ENCODE data around the gene MB21D2. TPM values are rescaled to one million over a fixed set of nuclear protein-coding genes. Genes with fewer than 3 reads are reported as not detected.

Gene MB21D2
- total and polyA plus RNA-seq, 9 donors = 4.5 to 13.9 (median 6.0) TPM

DNA sequence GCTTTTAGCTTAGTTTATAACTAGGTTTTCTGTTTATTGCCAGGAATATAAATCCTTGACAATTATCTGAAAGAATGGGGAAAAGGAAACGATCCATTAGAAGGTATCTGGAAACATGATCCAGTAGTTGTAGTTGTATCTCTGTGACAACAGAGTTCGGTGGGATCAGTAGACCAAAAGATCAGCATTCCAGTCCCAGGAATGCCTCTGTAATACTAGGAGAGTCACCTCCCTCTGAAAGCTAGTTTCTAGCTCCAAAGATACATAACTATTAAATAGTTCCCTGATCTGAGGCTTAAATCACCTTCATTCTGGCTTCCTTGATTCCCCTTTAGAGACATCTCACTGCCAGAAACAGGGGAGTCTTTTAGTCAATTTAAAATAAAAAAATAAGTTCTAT lies 34.1 kb downstream of the MB21D2 start:
- H3K27ac ChIP-seq = no peak overlapping the region
- TF ChIP-seq, protein P1, sequence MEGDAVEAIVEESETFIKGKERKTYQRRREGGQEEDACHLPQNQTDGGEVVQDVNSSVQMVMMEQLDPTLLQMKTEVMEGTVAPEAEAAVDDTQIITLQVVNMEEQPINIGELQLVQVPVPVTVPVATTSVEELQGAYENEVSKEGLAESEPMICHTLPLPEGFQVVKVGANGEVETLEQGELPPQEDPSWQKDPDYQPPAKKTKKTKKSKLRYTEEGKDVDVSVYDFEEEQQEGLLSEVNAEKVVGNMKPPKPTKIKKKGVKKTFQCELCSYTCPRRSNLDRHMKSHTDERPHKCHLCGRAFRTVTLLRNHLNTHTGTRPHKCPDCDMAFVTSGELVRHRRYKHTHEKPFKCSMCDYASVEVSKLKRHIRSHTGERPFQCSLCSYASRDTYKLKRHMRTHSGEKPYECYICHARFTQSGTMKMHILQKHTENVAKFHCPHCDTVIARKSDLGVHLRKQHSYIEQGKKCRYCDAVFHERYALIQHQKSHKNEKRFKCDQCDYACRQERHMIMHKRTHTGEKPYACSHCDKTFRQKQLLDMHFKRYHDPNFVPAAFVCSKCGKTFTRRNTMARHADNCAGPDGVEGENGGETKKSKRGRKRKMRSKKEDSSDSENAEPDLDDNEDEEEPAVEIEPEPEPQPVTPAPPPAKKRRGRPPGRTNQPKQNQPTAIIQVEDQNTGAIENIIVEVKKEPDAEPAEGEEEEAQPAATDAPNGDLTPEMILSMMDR (IDR thresholded peaks at IDR 0.05) = no peak
- TF ChIP-seq POLR2A (IDR thresholded peaks at IDR 0.05) (no peak), EP300 (IDR thresholded peaks at IDR 0.05) (no peak)
- no peak for DNase-seq
- H3K36me3 ChIP-seq = no peaks in the 10 kb centered on the region
- peaks cover 6% of the 10 kb centered on the region for H3K4me1 ChIP-seq (ENCODE audit: insufficient read depth)
- intact Hi-C loops (cut with DNase I) = no loop called here
- 62 to 72% (median 64%) methylated on average over 2 of the region's 2 CpGs for WGBS, 3 donors
- no peak overlapping the region for H3K4me3 ChIP-seq
- no peaks in the 10 kb centered on the region for H3K27me3 ChIP-seq
- H3K9me3 ChIP-seq = no peaks in the 10 kb centered on the region

DNA sequence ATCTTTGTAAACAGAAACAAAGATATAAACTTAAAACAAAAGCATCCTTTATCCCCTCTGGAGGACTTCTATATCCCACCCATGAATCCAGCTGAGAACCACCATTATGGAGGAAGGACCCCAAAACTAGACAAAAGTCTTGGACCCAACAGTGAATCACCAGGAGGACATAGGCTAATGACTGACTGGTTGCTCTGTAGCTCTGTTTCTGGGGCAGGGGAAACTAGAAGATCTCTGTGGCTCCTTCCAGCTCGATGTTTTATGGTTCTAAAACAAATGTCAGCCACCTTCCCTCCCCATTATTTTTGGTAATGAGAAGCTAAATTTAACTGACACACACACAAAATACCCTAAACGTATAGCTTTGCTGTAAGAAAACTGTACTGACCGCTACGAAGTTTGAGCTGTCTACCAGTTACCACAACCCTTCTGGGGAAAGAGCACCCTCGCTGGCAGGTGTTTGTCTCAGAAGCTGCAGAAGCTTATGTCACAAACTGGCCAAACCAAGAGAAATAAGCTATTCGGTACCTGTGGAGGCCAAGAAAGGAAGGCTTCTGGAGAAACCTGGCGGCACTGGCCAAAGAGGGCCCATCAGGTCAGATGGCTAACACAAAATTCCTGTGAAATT lies 36.4 kb downstream of the MB21D2 start:
- no peak overlapping the region for H3K27ac ChIP-seq
- no peak for DNase-seq
- 78 to 91% (median 91%) methylated on average over 7 of the region's 7 CpGs for WGBS, 3 donors
- H3K36me3 ChIP-seq = no peaks in the 10 kb centered on the region
- TF ChIP-seq EP300 (IDR thresholded peaks at IDR 0.05) = no peak
- no peaks in the 10 kb centered on the region for H3K27me3 ChIP-seq
- no peak overlapping the region for H3K4me3 ChIP-seq
- peaks cover 6% of the 10 kb centered on the region for H3K4me1 ChIP-seq (ENCODE audit: insufficient read depth)
- H3K9me3 ChIP-seq = no peaks in the 10 kb centered on the region
- intact Hi-C loops (cut with DNase I) = no loop called here

- H3K27ac ChIP-seq = no peak overlapping the region
- intact Hi-C loops (cut with DNase I) = no loop called here
- WGBS, 3 donors = 78 to 84% (median 79%) methylated on average over 6 of the region's 6 CpGs
These were observed 37.3 kb downstream of the MB21D2 start for GRCh38 chr3:192880313-192880712.

DNA sequence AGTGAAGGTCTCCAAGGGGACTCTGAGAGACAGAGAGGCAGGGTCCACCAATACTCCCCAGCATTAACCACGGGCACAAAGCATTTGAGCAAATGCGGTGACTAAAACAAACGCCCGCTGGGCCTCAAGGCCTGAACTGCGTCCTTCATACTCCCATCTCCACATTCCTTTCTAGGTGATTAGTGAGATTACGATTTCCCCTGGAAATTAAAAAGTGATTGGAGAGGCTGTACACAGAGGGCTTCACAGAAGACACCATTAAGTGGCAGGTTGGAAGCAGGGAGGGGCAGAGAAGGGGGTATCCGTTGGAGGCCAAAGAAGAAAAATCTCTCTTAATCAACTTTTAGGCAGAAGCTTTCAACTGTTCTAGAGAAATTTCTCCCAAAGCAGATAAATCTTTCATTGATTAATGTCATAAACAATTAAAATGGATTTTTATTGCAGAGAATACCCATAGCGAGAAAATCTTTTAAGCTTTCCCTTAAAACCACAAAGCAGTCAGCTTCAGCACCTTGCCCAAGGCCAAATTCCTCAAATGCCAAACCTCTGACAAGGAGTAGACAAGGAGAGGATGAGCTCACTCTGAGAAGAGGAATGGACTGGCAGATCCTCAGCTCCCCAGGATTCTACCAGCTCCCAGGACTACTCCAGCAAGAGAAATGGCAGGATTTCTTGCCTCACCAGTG lies 38.2 kb downstream of the MB21D2 start:
- Histone ChIP-seq H3K27me3 (no peaks in the 10 kb centered on the region), H3K36me3 (no peaks in the 10 kb centered on the region), H3K4me1 (ENCODE audit: insufficient read depth) (peaks cover 6% of the 10 kb centered on the region), H3K27ac (peak overlapping the region in 1 of 2 donors; percentile 47), H3K9me3 (no peaks in the 10 kb centered on the region), H3K4me3 (no peak overlapping the region)
- peak in 2 of 5 donors; percentile 20 to 31 for DNase-seq
- intact Hi-C loops (cut with DNase I) = no loop called here
- WGBS, 3 donors = 17 to 44% (median 23%) methylated on average over 8 of the region's 8 CpGs
- TF ChIP-seq EP300 (IDR thresholded peaks at IDR 0.05) = no peak
- TF ChIP-seq POLR2A (IDR thresholded peaks at IDR 0.05) = no peak
- TF ChIP-seq, protein P1 (IDR thresholded peaks at IDR 0.05) = no peak

More at GRCh38 chr3:192880313-192880712, 37.3 kb downstream of the MB21D2 start:
- H3K27me3 ChIP-seq = no peaks in the 10 kb centered on the region
- H3K36me3 ChIP-seq = no peaks in the 10 kb centered on the region
- no peaks in the 10 kb centered on the region for H3K9me3 ChIP-seq
- TF ChIP-seq POLR2A (IDR thresholded peaks at IDR 0.05) (no peak), EP300 (IDR thresholded peaks at IDR 0.05) (no peak)
- TF ChIP-seq, protein P1 (IDR thresholded peaks at IDR 0.05) = no peak
- H3K4me3 ChIP-seq = no peak overlapping the region
- H3K4me1 ChIP-seq (ENCODE audit: insufficient read depth) = peaks cover 6% of the 10 kb centered on the region
- DNase-seq = no peak
